Measurements from ENCODE around the gene CCDC33.

Gene CCDC33

GRCh38 chr15:74317820-74318375 is 81.8 kb downstream of the CCDC33 start:
- DNase-seq, result no peak

- no peak for DNase-seq
Observed at GRCh38 chr15:74318376-74319137, 82.4 kb downstream of the CCDC33 start.

GRCh38 chr15:74319138-74319460 is 83.0 kb downstream of the CCDC33 start:
- no peak for DNase-seq

GRCh38 chr15:74319596-74320351 is 83.6 kb downstream of the CCDC33 start:
- DNase-seq, result no peak

- DNase-seq, result peak; percentile 1
Observed at GRCh38 chr15:74320352-74321247, 84.5 kb downstream of the CCDC33 start.

- peak; percentile 26 for DNase-seq
Observed at GRCh38 chr15:74322558-74323180, 86.5 kb downstream of the CCDC33 start.

- no peak for DNase-seq
Observed at GRCh38 chr15:74324714-74325113, 88.6 kb downstream of the CCDC33 start.

- no peak for DNase-seq
Observed at GRCh38 chr15:74326746-74327145, 90.6 kb downstream of the CCDC33 start.

GRCh38 chr15:74327756-74328155 is 91.6 kb downstream of the CCDC33 start:
- DNase-seq, result no peak

- no peak for DNase-seq
Observed at GRCh38 chr15:74328331-74329056, 92.4 kb downstream of the CCDC33 start.

GRCh38 chr15:74330861-74331408 is 94.8 kb downstream of the CCDC33 start:
- no peak for DNase-seq

GRCh38 chr15:74332011-74332410 is 95.9 kb downstream of the CCDC33 start:
- no peak for DNase-seq

- DNase-seq, result no peak
Observed at GRCh38 chr15:74332611-74333010, 96.5 kb downstream of the CCDC33 start.

GRCh38 chr15:74333093-74333492 is 97.0 kb downstream of the CCDC33 start:
- no peak for DNase-seq

GRCh38 chr15:74333662-74334061 is 97.5 kb downstream of the CCDC33 start:
- DNase-seq, result no peak

- no peak for DNase-seq
Observed at GRCh38 chr15:74334127-74334526, 98.0 kb downstream of the CCDC33 start.

- DNase-seq, result no peak
Observed at GRCh38 chr15:74335396-74335795, 99.3 kb downstream of the CCDC33 start.

GRCh38 chr15:74336061-74337005 is 100.2 kb downstream of the CCDC33 start:
- DNase-seq, result no peak

- DNase-seq, result no peak
Observed at GRCh38 chr15:74337146-74337545, 101.0 kb downstream of the CCDC33 start.

GRCh38 chr15:74337607-74338211 is 101.6 kb downstream of the CCDC33 start:
- no peak for DNase-seq

Data from NCI-H748 treated with DMSO at 0.1 percent for 48 hours (cell line).